SK-N-SH treated with all-trans-retinoic acid at 6 μM for 48 hours (cell line): Measurements from ENCODE around the gene CHI3L2.

Experiments
- ARNTL ChIP-seq: fragments of 450-650 bp; formaldehyde crosslinking; IDR thresholded peaks from 2 replicates; pipeline ENCODE4 v1.5.0; 2020; ENCODE audit warnings: low read depth, mild to moderate bottlenecking, moderate library complexity, borderline replicate concordance
- BACH2 ChIP-seq: fragments of 250-450 bp; sonication (Bioruptor Pico); IDR thresholded peaks from 2 replicates; pipeline ENCODE4 v1.9.0; 2021; ENCODE audit warnings: mild to moderate bottlenecking, borderline replicate concordance
- ISL1 ChIP-seq: fragments of 250-450 bp; sonication (Bioruptor Pico); IDR thresholded peaks from 2 replicates; pipeline ENCODE4 v2.1.2; 2022; ENCODE audit warnings: mild to moderate bottlenecking, moderate library complexity
- RARB ChIP-seq: fragments of 250-450 bp; sonication (Bioruptor Pico); IDR thresholded peaks from 2 replicates; pipeline ENCODE4 v1.8.0; 2021; ENCODE audit warnings: mild to moderate bottlenecking, moderate library complexity
- TOX ChIP-seq: fragments of 250-450 bp; sonication (Bioruptor Pico); IDR thresholded peaks from 2 replicates; pipeline ENCODE4 v1.8.0; 2021; ENCODE audit warnings: mild to moderate bottlenecking, moderate library complexity, borderline replicate concordance
- ZFP30 ChIP-seq: fragments of 450-650 bp; formaldehyde crosslinking; IDR thresholded peaks from 2 replicates; pipeline ENCODE4 v1.5.0; 2022; ENCODE audit warnings: mild to moderate bottlenecking, moderate library complexity
- ZNF565 ChIP-seq: fragments of 450-650 bp; formaldehyde crosslinking; conservative IDR thresholded peaks from 2 replicates; pipeline ENCODE4 v1.5.0; 2020; ENCODE audit warnings: low read depth, mild to moderate bottlenecking, moderate library complexity
- ZNF70 ChIP-seq: fragments of 450-650 bp; formaldehyde crosslinking; IDR thresholded peaks from 2 replicates; pipeline ENCODE4 v1.5.0; 2020; ENCODE audit warnings: mild to moderate bottlenecking, moderate library complexity
- TF ChIP-seq, protein P1 (sequence below): fragments of 250-450 bp; sonication (Bioruptor Pico); IDR thresholded peaks from 2 replicates; pipeline ENCODE4 v1.8.0; 2020; ENCODE audit warnings: mild to moderate bottlenecking, moderate library complexity, borderline replicate concordance
- TF ChIP-seq, protein P2 (sequence below): fragments of 250-450 bp; sonication (Bioruptor Pico); IDR thresholded peaks from 2 replicates; pipeline ENCODE4 v1.5.1; 2020; ENCODE audit warnings: low read depth, mild to moderate bottlenecking, moderate library complexity

DNA sequence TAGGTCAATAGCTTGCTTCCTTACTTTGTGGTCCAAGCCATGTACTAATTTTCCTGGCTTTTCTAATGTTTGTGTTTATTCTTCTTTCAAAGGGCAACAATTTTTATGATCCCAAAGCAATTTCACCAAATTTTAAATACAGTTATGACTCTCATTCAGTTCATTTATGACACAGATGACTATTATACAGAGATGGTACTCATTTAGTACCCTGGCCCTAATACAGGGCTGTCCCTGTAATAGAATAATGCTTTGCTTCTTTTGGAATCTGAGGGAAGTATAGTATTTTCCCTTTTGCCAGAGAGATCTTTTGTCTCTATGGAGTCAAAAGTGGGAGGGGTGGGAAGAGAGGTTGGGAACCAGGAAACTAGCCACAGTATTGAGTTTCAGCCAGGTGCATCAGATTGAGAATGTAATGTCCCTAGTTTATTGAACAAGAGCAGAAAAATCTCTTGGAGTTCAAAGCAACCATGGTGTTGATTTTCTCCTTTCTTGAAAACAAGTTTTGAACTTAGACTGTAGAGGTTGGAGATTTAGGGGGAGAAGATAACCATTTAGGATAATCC lies 47.5 kb upstream of the CHI3L2 start:
- TF ChIP-seq BACH2 (CRISPR knock-in tag) (no peak), ISL1 (CRISPR knock-in tag) (no peak), ZNF70 (CRISPR knock-in tag) (no peak), TOX (no peak), ZNF565 (CRISPR knock-in tag) (no peak), ZFP30 (no peak), RARB (CRISPR knock-in tag) (no peak), ARNTL (CRISPR knock-in tag) (no peak)
- TF ChIP-seq, protein P1, sequence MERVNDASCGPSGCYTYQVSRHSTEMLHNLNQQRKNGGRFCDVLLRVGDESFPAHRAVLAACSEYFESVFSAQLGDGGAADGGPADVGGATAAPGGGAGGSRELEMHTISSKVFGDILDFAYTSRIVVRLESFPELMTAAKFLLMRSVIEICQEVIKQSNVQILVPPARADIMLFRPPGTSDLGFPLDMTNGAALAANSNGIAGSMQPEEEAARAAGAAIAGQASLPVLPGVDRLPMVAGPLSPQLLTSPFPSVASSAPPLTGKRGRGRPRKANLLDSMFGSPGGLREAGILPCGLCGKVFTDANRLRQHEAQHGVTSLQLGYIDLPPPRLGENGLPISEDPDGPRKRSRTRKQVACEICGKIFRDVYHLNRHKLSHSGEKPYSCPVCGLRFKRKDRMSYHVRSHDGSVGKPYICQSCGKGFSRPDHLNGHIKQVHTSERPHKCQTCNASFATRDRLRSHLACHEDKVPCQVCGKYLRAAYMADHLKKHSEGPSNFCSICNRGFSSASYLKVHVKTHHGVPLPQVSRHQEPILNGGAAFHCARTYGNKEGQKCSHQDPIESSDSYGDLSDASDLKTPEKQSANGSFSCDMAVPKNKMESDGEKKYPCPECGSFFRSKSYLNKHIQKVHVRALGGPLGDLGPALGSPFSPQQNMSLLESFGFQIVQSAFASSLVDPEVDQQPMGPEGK = no peak
- TF ChIP-seq, protein P2, sequence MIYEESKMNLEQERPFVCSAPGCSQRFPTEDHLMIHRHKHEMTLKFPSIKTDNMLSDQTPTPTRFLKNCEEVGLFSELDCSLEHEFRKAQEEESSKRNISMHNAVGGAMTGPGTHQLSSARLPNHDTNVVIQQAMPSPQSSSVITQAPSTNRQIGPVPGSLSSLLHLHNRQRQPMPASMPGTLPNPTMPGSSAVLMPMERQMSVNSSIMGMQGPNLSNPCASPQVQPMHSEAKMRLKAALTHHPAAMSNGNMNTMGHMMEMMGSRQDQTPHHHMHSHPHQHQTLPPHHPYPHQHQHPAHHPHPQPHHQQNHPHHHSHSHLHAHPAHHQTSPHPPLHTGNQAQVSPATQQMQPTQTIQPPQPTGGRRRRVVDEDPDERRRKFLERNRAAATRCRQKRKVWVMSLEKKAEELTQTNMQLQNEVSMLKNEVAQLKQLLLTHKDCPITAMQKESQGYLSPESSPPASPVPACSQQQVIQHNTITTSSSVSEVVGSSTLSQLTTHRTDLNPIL (CRISPR knock-in tag) = no peak
